GM21390 (cell line): ENCODE data around the gene NAMPT.
"Not testable (repeated sequence)": the region's sequence is repeated elsewhere in the genome, so short reads cannot be mapped to it uniquely, and the experiment has no call there.

Experiments used
- ATAC-seq: cut with Tn5 transposase; IDR thresholded peaks from one replicate; pipeline ENCODE4 v1.9.1; 2021; ENCODE audit not compliant: unreplicated experiment

NAMPT gene

DNA sequence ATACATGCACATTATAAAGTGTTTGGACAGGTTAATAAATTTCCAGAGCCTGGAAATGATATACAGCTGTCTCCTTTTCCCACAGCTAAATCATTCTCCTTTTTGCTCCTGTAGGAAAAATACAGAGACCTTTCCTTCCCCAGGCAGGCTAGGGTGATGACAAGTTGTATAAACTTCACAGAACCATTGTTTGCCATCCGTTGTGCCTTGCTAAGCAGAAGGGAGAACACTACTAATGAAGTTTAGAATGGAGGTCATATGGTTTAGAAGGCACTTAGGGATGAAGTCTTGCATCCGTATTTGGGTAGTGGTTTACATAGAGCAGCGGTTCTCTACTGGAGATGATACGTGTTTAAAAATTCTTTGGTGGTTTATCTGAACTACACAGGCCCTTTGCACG is 46.0 kb downstream of the NAMPT start:
- no peak for ATAC-seq

DNA sequence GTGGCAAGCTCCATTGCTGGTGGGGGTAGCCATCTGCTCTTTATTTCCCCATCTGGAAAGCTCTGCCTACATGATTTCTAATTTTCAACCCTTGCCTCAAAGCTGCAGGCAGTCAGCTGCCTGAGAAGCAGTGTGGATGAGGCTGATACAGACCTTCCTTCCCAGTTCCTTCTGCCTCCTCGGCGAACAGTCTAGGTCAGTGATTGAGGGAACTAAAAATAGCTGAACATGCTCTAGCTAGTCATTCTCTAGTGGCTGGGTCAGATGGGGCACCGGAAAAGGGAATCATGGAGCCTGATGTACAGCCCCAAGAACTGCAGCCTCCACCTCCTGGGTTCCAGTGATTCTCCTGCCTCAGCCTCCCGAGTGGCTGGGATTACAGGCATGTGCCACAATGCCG is 48.7 kb downstream of the NAMPT start:
- no peak for ATAC-seq

DNA sequence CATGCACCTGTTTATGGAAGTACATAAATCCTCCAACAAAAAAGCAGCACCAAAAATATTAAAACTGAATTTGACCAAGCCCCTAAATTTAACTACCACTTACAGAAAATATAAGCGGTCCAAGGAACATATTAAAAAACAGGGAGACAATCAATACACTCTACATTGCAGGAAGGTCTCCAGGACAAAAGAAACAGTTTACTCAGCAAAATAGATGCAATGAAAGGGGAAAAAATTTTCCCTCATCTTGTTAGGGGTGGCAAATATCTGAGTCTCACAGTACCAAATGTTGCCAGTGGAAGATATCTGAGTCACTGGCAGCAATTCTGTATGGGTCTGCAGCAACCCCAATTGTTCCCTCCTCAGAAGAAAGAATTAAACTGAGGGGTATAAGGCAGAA is 50.4 kb downstream of the NAMPT start:
- ATAC-seq: no peak

DNA sequence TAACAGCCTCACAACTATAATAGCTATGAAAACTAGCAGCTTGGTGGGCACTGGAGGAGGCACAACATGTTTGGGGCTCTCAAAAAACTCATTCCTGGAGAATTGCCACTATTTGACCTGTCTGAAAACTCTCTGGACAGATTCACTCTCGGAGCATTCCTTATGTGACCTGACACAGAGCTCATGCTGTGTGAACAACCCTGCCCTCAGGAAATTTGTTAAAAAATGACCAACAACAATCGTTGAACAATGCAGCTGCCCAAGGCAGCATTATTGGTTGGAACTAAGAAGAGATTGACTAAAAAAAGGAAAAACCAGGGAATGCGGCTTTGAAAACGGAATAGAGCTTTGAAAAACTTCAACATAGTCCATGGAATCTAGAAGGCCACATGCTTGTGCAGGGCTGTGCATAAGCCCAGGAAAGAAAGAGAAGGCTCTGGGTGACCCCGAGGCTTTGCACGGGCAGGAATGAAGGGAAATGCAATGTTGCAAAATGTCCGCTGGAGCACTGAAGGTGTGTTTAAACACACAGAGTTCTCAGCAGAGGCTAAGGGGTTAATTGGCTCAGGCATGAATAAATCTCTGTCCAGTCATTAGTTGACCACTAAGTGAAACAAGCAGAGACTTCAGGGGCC is 52.8 kb downstream of the NAMPT start:
- ATAC-seq: no peak

DNA sequence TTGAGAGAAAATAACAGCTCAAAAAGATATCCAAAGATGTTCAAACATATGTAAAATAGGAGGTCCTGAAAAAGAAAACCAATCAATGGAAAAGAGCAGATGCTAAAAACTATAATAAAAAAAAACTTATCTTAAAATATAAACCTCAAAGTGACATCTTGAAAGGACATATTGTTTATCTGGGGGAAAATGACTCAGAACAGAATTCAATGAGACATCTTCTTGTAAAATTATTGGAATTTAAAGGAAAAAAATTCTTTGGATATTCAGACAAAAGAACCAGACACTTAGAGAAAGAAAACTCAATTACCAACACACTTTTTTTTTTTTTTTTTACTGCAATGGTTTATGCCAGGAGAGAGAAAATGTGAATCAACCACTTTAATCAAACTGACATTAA is 58.9 kb downstream of the NAMPT start:
- no peak for ATAC-seq

DNA sequence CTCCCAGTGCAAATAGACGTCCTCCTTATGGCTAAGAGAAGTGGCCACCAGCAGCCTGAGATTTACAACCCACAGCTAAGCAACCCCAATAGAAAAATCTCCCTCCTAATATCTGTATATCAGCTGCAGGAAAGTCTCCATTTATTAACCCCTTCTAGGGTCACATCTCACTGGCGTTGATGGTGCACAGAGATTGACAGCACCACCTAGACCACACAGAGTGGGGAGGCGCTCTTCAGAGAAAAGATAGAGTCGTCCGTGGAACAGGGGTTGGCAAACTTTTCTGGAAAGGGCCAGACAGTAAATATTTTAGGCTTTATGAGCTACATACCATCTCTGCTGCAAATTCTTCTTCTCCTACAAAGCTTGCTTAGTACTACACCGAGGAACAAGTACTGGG is 60.0 kb downstream of the NAMPT start:
- ATAC-seq: no peak

DNA sequence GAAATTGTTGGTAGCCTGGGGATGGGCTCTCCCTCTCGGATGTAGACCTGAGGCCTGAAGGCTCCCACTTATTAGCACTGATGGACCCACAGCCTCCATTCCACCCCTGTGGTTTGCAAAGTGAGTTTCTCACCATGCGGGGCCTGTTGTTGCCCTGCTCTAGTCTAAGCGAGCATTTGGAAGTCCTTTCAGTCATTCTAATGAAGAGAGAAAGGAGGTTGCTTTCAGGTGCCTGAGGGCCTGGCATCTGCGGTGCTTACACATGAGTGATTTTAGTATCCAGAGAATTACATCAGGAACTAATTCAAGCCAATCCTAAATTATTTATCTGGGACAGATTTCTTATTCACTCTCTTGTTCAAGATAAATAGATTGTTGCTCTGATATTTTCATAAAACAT is 61.6 kb downstream of the NAMPT start:
- no peak for ATAC-seq

DNA sequence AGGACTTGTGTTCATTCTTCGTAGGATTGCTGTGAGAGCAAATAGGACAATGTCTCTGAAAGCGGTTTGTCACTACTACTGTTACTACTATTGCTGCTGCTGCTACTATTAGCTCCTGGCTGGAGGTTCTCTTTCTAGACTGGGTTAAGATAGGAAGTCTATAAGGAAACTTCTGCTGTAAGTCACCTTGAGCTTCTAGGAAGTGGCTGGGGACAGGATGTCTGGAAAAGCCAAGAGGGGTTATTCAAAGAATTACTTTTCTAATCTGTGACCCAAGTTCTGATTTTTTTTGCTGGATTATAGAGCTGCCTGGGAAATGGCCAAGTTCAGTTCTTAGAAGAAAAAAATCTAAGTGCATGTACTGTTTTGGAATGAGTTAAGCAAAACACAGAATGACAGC is 62.2 kb downstream of the NAMPT start:
- no peak for ATAC-seq

DNA sequence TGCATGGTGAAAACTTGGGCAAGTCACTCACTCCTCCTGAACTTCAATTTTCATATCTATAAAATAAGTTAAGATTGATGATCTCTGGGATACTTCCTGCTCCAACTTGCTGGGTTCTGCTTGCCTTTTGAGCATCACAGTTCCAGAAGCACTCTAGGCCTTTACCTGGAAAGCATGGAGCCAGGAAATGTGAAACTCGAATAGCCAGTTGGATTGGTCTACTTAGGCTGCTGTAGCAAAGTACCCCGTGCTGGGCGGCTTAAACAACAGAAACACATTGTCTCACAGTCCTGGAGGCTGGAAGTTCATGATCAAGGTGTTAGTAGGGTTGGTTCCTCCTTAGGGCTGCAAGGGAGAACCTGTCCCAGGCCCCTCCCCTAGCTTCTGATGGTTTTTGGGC is 64.5 kb downstream of the NAMPT start:
- no peak for ATAC-seq

DNA sequence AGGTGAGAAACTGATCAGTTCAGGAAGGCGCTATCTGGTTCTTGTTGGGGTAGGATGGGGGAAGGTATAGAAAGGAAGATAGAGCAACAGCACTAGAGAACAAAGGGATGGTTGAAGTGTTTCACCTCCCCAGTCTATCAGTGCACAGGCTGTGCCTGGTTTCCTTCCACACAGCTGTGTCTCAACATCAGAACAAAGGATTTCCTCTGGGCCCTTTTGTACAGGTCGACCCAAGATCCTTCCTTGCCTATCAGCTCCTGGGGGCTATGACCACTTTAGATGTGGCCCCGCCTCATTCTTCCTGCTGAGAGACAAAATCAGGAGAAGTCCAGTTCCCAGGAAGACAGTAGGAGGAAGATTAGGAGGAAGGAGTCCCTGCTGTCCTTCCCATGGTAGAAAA is 65.6 kb downstream of the NAMPT start:
- ATAC-seq: no peak

DNA sequence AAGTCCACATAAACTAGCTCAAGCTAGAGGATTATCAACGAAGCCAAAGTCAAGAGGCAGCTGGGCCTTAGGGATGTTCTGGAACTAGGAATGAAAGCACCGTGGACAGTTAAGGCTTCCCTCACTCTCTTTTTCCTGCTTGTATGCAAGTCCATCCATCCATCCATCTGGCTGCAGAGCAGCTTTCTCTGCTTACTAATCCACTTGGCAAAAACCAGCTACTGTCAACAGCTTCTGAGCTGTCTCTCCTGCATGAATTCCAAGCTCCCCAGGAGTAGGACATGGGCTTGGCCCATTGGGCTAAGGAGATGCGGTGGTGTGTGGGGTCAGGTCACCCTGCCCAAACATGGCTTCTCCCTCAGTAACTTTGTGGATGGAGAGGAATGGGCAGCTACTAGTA is 66.2 kb downstream of the NAMPT start:
- ATAC-seq: no peak

DNA sequence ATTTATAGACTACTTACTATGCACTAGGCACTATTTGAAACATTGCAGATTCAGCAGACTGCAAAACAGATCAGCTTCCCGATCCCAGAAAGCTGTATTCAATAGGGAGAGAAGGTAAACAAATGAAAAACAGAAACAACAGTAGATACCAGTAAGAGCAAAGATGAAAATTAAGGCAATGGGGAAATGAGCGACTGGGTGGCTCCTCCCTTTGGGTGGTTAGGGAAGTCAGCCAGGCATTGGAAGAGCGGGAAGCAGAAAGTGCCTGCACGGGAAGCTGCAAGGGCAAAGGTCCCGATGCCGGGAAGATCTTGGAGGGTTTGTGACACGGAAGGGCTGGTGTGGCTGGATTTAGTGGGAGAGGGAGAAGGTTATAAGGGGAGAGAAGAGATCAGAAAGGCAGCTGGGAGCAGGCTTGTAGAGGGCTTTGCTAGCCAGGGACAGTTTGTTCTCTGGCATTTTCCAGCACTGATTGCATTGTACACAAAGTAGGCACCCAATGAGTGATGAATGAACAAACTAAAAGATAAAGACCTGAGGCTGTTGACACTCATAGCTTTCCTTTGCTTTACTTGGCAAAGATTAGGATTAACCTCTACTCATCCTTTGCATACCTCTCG is 67.8 kb downstream of the NAMPT start:
- no peak for ATAC-seq

DNA sequence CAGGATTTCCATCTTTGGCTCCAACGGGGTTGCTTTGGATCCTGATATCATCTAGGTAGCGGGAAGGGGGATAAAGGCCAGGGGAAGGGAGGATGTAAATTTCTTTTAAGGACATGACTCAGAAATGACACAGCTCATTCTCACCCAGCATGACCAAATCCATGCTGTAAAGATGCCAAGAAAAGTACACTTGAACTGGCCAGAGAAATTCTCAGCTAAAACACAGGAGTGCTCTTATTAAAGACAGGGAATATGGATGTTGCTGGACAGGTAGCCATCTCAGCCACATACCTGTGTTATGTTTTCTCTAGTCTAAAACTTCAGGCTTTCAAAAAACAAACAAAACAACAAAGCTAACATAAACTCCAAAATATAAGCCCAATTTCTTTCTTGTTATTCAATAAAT is 68.3 kb downstream of the NAMPT start:
- ATAC-seq: no peak

DNA sequence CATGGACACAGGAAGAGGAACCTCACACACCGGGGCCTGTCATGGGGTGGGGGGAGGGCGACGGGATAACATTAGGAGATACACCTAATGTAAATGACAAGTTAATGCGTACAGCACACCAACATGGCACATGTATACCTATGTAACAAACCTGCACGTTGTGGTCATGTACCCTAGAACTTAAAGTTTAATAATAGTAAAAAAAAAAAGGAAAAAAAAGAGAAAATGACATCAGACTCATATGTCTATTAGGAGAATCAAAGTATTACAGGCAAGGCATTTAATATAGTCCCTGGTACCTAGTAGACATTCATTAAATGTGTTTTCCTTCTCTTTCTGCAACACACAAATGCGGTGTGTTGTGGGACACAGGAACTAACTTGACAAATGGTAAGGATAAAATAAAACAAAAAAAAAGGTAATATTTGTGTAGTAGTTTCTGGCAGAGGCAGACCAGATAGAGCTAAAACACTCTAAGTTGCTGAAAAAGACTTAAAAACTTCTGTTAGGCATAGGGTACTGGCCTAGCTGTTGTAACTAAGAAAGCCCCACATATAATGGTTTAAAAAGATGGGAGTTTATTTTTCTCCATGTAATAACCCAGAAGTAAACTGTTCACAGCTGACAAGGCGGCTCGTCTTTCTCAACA is 68.8 kb downstream of the NAMPT start:
- no peak for ATAC-seq

DNA sequence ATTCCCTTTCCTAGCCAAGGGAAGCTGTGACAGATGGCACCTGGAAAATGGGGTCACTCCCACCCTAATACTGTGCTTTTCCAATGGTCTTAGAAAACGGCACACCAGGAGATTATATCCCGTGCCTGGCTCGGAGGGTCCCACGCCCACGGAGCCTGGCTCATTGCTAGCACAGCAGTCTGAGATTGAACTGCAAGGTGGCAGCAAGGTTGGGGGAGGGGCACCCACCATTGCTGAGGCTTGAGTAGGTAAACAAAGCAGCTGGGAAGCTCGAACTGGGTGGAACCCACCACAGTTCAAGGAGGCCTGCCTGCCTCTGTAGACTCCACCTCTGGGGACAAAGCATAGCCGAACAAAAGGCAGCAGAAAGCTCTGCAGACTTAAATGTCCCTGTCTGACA is 75.8 kb downstream of the NAMPT start:
- not testable (repeated sequence) for ATAC-seq

DNA sequence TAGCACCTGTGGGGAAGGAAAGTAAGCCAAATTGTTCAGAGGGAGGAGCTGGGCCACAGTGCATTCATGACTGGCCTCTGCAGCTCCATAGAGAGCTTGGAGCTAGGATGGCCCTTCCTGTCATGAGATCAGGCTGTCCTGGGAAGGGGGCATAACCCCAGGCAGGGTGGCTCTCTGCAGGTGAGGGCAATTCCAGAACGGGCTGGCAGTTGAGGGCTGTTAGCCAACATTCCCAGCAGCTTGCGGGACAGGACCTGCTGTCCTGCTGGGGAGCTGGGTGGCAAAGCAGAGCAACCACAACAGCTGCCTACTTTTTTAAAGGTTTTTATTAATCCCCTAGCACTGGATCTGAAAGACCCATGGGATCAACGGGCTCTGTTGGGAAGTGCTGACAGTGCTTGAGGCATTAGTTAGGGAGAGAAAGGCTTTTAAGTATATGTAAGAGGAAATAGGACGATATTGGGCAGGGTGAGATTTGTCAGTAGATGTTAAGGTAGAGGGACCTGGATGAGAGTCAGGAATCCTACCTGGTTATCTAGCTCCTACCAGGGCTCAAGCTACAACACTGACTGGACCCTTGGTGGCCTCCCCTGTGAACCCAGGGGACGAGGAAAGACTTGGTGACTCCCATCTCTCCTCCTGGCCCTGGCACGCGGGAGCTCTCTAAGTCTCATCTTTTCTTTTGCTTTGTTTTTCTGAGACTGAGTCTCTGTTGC is 77.8 kb downstream of the NAMPT start:
- ATAC-seq: no peak

DNA sequence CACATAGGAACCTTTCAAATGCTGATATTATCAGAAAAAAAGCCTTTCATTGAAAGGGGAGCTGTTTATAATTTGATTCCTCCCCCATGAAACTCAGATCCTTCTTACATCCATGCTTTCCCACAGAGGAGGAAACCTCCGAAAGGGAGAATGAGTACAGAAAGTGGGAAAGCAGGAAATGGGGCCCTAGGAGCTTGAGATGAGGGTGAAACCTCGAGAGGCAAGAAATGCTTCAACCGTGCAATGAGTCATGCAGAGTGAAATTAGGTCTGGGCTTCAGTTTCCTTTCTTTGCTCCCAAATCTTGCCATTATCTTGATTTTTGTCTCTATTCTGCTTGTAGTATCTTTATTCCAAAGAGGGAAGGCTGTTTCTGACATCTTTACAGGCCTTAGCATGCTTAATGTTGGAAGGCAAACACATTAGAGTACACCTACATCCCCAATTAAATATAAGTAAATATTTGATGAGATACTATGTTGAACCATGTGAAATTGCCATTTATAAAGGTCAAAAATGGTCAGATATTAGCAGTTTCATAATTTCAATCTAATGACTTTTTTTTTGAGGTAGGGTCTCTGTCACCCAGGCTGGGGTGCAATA is 79.1 kb downstream of the NAMPT start:
- ATAC-seq: no peak

DNA sequence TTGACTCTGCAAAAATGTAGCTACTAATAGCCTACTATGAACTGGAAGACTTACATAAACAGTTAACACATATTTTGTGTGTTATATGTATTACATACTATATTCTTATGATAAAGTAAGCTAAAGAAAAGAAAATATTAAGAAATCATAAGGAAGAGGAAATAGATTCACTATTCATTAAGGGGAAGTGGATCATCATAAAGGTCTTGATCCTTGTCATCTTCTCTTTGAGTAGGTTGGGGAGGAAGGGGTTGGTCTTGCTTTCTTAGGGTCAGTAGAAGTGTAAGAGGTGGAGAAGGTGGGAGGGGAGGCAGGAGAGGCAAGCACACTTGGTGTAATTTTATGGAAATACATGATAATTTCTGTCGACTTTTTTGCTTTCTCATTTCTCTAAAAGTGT is 81.3 kb downstream of the NAMPT start:
- no peak for ATAC-seq

DNA sequence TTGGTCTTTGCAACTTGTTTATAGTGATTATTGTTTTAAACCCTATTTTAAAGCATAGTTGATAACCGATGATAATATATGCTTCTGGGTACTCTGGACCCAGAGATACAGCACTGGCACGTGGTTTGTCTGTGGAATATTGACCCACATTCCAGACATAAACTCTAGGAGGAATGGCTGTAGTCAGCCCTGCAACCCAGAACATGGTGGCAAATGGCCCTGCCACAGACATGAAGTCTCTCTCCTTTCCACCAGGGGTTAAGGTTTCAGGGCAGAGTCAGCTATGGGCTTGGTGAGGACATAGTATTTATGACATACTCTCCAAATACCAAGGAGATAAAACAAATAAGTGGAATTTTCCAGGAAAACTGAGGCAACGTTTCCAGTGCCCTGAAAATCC is 83.6 kb downstream of the NAMPT start:
- ATAC-seq: no peak

DNA sequence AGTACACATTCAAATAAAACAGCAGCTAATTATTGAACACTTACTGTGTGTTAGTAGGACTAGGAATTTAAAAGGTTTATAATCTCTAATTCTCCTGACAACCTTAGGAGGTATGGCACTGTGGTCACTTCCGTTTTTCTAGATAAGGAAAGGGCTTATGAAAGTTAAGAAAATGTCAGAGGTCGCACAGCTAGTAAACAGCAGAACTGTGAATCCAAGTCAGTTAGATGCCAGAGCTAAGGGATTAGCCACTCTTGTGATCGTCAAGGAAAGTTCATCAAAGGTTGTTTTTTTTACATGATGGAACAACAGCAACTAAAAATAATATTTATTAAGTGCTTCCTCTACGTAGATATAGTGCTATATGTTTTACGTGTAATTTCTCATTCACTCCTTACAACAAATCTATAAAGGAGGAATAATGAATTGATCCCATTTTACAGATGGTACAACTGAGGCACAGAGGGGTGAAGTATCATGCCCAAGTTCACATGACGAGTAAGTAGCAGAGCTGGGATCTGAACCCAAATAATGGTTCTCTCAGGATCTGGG is 84.9 kb downstream of the NAMPT start:
- no peak for ATAC-seq

DNA sequence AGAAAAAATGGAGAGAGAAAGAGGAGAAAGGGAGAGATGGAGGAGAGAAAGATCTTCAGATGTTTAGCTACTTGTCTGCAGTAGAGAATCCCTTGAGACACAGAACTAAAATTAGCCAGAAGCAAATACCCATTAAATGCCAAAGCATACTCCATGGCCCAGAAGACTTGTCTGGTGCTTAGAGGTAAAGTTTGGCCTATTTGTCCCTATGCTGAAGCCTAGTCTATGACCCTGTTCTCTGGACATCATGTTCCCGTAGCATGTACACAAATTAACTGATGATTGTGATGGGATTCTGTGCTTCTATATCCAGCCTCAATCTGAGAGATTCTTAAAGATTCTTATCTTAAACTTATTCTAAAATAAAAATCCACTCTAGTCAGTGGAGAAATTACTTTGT is 85.8 kb downstream of the NAMPT start:
- no peak for ATAC-seq
